Measurements from ENCODE around the gene ERFL.
"Not testable (repeated sequence)": the region's sequence is repeated elsewhere in the genome, so short reads cannot be mapped to it uniquely, and the experiment has no call there.

The ERFL gene

GRCh38 chr19:41875973-41876372, 52.3 kb downstream of the ERFL start:
- DNase-seq, result not testable (repeated sequence)

- DNase-seq, result peak; percentile 89
Measured at GRCh38 chr19:41872775-41873647, 55.2 kb downstream of the ERFL start.

- DNase-seq, result peak; percentile 71
Measured at GRCh38 chr19:41872384-41872774, 55.9 kb downstream of the ERFL start.

DNA sequence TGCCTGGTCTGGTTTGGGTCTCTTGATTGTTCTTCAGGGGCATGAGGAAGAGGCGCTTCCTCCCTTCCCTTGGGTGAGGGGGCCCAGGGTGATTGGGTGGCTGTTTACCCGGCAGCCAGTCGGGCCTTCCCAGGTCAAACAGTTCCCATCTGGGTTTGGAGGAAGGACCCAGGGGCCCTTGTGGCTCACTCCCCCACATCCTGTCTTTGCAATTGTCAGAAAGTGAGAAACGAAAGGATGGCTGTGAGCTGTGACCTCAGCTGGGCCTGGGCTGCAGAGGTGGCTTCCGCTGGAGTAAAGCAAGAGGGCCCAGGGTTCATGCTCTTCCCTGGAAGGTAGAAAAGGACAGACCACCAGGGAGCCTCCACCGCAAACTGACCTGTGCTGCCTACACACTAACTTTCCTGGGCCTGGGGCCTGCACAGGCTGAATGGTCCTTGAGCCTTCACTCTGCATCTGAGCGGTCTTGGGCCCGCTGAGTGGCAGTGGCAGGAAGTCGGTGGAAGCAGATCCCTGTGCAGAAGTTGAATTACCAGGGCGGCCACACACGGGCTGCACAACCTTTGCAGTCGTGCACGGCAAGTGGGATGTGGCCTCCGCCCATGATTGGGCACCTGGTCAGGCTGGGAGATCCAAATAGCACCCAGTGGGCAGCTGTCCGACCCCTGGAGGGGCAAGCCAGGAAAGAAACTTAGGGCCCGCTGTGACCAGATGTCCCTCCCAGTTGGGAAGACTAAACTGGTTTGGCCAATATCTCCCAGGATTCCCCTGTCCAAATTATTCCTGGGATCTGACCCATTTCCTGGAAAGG, 56.5 kb downstream of the ERFL start:
- peak; percentile 85 for DNase-seq

DNA sequence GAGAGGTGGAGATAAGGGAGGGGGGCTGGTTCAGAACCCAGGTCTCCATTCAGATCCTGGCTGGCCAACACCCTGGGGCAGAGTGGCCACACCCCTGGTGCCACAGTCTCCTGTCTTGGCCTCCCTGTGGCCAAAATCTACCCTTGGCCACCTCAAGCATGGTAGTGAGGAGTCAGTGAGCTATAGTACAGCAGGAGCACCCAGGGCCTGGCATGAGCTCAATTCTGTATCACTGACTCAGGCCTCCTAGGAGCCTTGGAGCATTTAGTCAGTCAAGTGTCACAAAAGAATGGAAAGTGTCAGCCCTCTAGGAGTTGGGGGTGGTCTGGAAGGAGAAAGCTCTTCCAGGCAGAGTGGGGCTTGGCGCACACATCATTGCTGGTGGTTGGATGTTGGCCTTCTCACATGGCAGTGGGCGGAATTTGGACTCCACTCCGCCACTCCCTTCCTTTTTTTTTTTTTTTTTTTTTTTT, 57.8 kb downstream of the ERFL start:
- DNase-seq, result peak; percentile 64

- DNase-seq, result no peak
Measured at GRCh38 chr19:41869374-41869955, 58.8 kb downstream of the ERFL start.

GRCh38 chr19:41868989-41869300, 59.3 kb downstream of the ERFL start:
- DNase-seq, result no peak

- no peak for DNase-seq
Measured at GRCh38 chr19:41868120-41868988, 59.9 kb downstream of the ERFL start.

GRCh38 chr19:41866284-41866683, 62.0 kb downstream of the ERFL start:
- DNase-seq, result peak; percentile 65

DNA sequence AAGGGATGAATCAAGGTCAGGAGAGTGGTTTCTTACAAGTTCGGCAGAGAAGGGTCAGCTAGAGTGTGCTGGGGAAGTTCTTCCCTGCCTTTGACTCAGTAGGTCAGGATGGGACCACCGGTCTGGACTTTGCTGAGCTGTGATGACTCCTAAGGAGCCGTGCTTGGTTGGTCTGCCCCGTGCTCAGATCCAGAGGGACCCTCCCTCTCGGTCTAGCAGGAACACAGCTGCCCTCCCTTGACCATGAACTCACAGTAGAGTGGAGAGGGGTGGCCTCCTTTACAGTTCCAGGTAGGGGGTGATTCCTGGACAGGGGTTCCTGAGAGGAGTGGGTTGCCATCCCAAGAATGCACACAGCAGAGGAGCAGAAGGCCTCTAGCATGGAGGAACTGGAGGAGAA, 63.9 kb downstream of the ERFL start:
- DNase-seq, result no peak

DNA sequence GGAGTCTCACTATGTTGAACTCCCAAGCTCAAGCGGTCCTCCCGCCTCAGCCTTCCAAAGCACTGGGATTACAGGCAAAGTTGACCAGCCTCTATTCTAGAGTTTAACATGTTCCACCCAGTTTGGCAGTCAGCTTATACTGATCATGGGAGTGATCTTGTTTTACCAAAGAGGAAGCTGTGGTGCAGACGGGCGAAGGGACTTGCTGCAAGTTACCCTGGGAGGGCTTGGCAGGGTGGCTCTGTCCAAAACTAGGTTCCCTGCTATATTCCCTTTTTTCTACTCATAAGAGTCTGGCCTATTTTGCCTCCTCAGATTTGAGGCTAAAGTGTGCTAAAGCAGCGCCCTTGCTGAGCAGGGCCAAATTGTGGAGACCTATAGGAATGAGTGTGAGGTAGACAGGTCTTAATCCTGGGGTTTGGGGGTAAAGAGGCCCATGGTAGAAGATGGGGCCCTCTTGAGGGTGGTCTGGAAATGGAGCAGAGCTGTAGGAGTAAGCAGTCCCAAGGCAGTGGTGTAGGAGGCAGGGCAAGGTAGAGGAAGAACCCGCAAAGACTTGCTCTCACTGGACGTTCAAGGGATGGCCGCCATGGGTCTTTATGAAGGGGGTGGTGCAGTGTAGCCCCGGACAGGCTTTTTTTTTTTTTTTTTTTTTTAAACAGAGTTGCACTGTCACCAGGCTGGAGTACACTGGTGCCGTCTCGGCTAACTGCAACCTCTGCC, 64.9 kb downstream of the ERFL start:
- DNase-seq, result no peak

- no peak for DNase-seq
Measured at GRCh38 chr19:41862445-41862986, 65.7 kb downstream of the ERFL start.

- DNase-seq, result no peak
Measured at GRCh38 chr19:41861846-41862245, 66.4 kb downstream of the ERFL start.

DNA sequence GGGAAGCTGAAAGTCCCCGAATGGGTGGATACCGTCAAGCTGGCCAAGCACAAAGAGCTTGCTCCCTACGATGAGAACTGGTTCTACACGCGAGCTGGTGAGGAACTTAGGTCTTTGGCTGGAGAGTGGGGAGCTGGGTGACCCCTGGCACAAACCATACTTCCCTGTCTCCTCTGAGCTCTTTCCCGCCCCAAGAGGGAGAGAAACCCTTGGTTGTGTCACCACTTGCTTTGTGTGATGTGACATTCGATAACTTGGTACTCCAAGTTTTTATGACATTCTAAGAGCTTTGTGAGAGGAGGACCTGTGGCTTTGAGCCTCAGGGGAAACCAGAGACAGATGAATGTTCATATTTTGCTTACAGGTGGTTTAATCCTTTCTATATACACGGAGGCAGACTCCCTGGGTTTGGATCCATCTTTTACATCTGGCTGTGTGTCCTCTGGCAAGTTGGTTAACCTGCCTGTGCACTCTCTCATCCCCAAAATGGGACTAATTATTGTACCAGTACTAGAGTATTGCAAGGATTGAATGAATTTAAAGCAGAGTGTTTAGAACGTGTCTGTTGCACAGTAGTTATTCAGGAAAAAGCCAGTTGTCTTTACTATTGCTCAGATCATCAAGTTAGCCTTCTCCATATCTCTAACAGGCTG, 67.0 kb downstream of the ERFL start:
- DNase-seq, result no peak

- DNase-seq, result no peak
Measured at GRCh38 chr19:41860419-41861115, 67.7 kb downstream of the ERFL start.

- DNase-seq, result peak; percentile 99
Measured at GRCh38 chr19:41859618-41860418, 68.4 kb downstream of the ERFL start, which contains the start of gene RPS19. RPS19 (plus strand) TSS chr19:41860255; CDS start chr19:41860775, 520 bp downstream.

DNA sequence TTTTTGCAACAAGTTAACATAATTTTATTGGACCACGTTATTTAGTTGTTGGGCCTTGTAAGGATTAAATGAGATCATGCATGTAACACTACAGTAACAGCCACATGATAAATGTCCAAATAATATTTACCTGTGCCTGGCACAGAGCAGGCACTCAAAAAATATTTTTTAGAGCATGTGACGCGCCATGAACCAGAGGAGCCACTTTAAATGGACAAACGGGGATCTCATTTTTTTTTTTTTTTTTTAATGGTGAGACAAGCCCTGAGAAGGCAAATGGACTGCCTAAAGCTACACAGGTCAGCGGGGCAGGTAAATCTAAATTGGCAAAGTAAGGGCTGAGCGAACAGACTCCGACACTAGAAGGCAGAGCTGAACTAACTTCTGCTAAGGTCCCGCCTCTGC, 69.0 kb downstream of the ERFL start:
- no peak for DNase-seq
